HEK293 (cell line): ENCODE data around the gene DNAH8.
A peak's percentile ranks its signal among the peaks of the same experiment; 100 is the strongest.

Source experiments
- BCL6B ChIP-seq: fragments of 450-650 bp; formaldehyde crosslinking; IDR thresholded peaks from 2 replicates; pipeline ENCODE4 v1.5.1; 2017; ENCODE audit warnings: missing biosample characterization, missing genetic modification characterization
- FEZF1 ChIP-seq: fragments of 450-650 bp; formaldehyde crosslinking; IDR thresholded peaks from 2 replicates; pipeline ENCODE4 v1.5.1; 2016; ENCODE audit warnings: missing biosample characterization, missing genetic modification characterization
- GFI1B ChIP-seq: fragments of 450-650 bp; formaldehyde crosslinking; IDR thresholded peaks from 2 replicates; pipeline ENCODE4 v1.5.1; 2016; ENCODE audit warnings: missing biosample characterization, missing genetic modification characterization
- GLIS1 ChIP-seq: fragments of 450-650 bp; formaldehyde crosslinking; IDR thresholded peaks from 2 replicates; pipeline ENCODE4 v1.5.1; 2016; ENCODE audit warnings: missing biosample characterization, missing genetic modification characterization
- KLF8 ChIP-seq: fragments of 450-650 bp; formaldehyde crosslinking; IDR thresholded peaks from 2 replicates; pipeline ENCODE4 v1.5.1; 2016; ENCODE audit warnings: missing biosample characterization, missing genetic modification characterization
- MZF1 ChIP-seq: fragments of 450-650 bp; formaldehyde crosslinking; IDR thresholded peaks from 2 replicates; pipeline ENCODE4 v1.5.1; 2017; ENCODE audit warnings: missing biosample characterization, missing genetic modification characterization, borderline replicate concordance
- OSR2 ChIP-seq: fragments of 450-650 bp; formaldehyde crosslinking; IDR thresholded peaks from 2 replicates; pipeline ENCODE4 v1.5.1; 2016; ENCODE audit warnings: missing biosample characterization, missing genetic modification characterization
- SP7 ChIP-seq: fragments of 450-650 bp; formaldehyde crosslinking; IDR thresholded peaks from 2 replicates; pipeline ENCODE4 v1.5.1; 2016; ENCODE audit warnings: missing biosample characterization, missing genetic modification characterization
- ZBTB44 ChIP-seq: fragments of 450-650 bp; IDR thresholded peaks from 2 replicates; pipeline ENCODE4 v1.5.1; 2018; ENCODE audit warnings: missing biosample characterization, mild to moderate bottlenecking, missing genetic modification characterization
- ZBTB8A ChIP-seq: fragments of 450-650 bp; formaldehyde crosslinking; IDR thresholded peaks from 2 replicates; pipeline ENCODE4 v1.5.1; 2016; ENCODE audit warnings: missing biosample characterization, missing genetic modification characterization
- ZIC2 ChIP-seq: fragments of 450-650 bp; formaldehyde crosslinking; IDR thresholded peaks from 2 replicates; pipeline ENCODE4 v1.5.1; 2016; ENCODE audit warnings: missing biosample characterization, missing genetic modification characterization
- ZNF157 ChIP-seq: fragments of 450-650 bp; formaldehyde crosslinking; IDR thresholded peaks from 2 replicates; pipeline ENCODE4 v1.5.1; 2016; ENCODE audit warnings: missing biosample characterization, missing genetic modification characterization
- ZNF184 ChIP-seq: fragments of 450-650 bp; IDR thresholded peaks from 2 replicates; pipeline ENCODE4 v1.5.1; 2018; ENCODE audit warnings: missing biosample characterization, mild to moderate bottlenecking, missing genetic modification characterization
- ZNF292 ChIP-seq: fragments of 450-650 bp; formaldehyde crosslinking; IDR thresholded peaks from 2 replicates; pipeline ENCODE4 v1.5.1; 2016; ENCODE audit warnings: low read depth, missing biosample characterization, missing genetic modification characterization, borderline replicate concordance
- ZNF311 ChIP-seq: fragments of 450-650 bp; formaldehyde crosslinking; IDR thresholded peaks from 2 replicates; pipeline ENCODE4 v1.5.1; 2017; ENCODE audit warnings: missing biosample characterization, missing genetic modification characterization, borderline replicate concordance
- ZNF366 ChIP-seq: fragments of 450-650 bp; formaldehyde crosslinking; conservative IDR thresholded peaks from 2 replicates; pipeline ENCODE4 v1.5.1; 2016; ENCODE audit warnings: missing biosample characterization, missing genetic modification characterization
- ZNF449 ChIP-seq: fragments of 450-650 bp; formaldehyde crosslinking; IDR thresholded peaks from 2 replicates; pipeline ENCODE4 v1.5.1; 2017; ENCODE audit warnings: missing biosample characterization, mild to moderate bottlenecking, missing genetic modification characterization, moderate library complexity
- ZNF561 ChIP-seq: fragments of 450-650 bp; IDR thresholded peaks from 2 replicates; pipeline ENCODE4 v1.5.1; 2018; ENCODE audit warnings: missing biosample characterization, missing genetic modification characterization, borderline replicate concordance
- ZNF596 ChIP-seq: fragments of 450-650 bp; IDR thresholded peaks from 2 replicates; pipeline ENCODE4 v1.5.0; 2018; ENCODE audit warnings: missing biosample characterization, mild to moderate bottlenecking, missing genetic modification characterization, moderate library complexity
- ZNF624 ChIP-seq: fragments of 450-650 bp; formaldehyde crosslinking; IDR thresholded peaks from 2 replicates; pipeline ENCODE4 v1.5.1; 2017; ENCODE audit warnings: missing biosample characterization, missing genetic modification characterization
- ZNF664 ChIP-seq: fragments of 450-650 bp; formaldehyde crosslinking; IDR thresholded peaks from 2 replicates; pipeline ENCODE4 v1.5.1; 2016; ENCODE audit warnings: missing biosample characterization, missing genetic modification characterization
- ZNF791 ChIP-seq: fragments of 450-650 bp; formaldehyde crosslinking; IDR thresholded peaks from 2 replicates; pipeline ENCODE4 v1.5.1; 2016; ENCODE audit warnings: missing biosample characterization, missing genetic modification characterization
- ZNF843 ChIP-seq: fragments of 450-650 bp; formaldehyde crosslinking; IDR thresholded peaks from 2 replicates; pipeline ENCODE4 v1.5.1; 2016; ENCODE audit warnings: missing biosample characterization, missing genetic modification characterization
- ZXDB ChIP-seq: fragments of 450-650 bp; formaldehyde crosslinking; IDR thresholded peaks from 2 replicates; pipeline ENCODE4 v1.5.1; 2016; ENCODE audit warnings: missing biosample characterization, missing genetic modification characterization
- TF ChIP-seq, protein P1 (sequence below): fragments of 450-650 bp; formaldehyde crosslinking; IDR thresholded peaks from 2 replicates; pipeline ENCODE4 v1.5.1; 2017; ENCODE audit warnings: missing biosample characterization, missing genetic modification characterization
- TF ChIP-seq, protein P2 (sequence below): fragments of 450-650 bp; formaldehyde crosslinking; IDR thresholded peaks from 2 replicates; pipeline ENCODE4 v1.5.1; 2017; ENCODE audit warnings: missing biosample characterization, missing genetic modification characterization
- TF ChIP-seq, protein P3 (sequence below): fragments of 450-650 bp; formaldehyde crosslinking; IDR thresholded peaks from 2 replicates; pipeline ENCODE4 v1.5.1; 2016; ENCODE audit warnings: missing biosample characterization, missing genetic modification characterization, borderline replicate concordance

DNAH8 gene

GRCh38 chr6:39061182-39061581 is 346.1 kb downstream of the DNAH8 start (continued):
- TF ChIP-seq ZNF843: peak; percentile 80
- peak; percentile 79 for TF ChIP-seq GLIS1
- TF ChIP-seq ZNF449 (tag by site-specific recombination): 0 out of 2 replicates have a peak, but pooled peaks have one; percentile 17
- TF ChIP-seq OSR2: peak; percentile 88
- TF ChIP-seq, protein P1, sequence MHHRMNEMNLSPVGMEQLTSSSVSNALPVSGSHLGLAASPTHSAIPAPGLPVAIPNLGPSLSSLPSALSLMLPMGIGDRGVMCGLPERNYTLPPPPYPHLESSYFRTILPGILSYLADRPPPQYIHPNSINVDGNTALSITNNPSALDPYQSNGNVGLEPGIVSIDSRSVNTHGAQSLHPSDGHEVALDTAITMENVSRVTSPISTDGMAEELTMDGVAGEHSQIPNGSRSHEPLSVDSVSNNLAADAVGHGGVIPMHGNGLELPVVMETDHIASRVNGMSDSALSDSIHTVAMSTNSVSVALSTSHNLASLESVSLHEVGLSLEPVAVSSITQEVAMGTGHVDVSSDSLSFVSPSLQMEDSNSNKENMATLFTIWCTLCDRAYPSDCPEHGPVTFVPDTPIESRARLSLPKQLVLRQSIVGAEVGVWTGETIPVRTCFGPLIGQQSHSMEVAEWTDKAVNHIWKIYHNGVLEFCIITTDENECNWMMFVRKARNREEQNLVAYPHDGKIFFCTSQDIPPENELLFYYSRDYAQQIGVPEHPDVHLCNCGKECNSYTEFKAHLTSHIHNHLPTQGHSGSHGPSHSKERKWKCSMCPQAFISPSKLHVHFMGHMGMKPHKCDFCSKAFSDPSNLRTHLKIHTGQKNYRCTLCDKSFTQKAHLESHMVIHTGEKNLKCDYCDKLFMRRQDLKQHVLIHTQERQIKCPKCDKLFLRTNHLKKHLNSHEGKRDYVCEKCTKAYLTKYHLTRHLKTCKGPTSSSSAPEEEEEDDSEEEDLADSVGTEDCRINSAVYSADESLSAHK: peak; percentile 61
- peak; percentile 79 for TF ChIP-seq ZBTB8A (tag by site-specific recombination)
- TF ChIP-seq FEZF1: peak; percentile 92
- no peak for TF ChIP-seq ZXDB
- 0 out of 2 replicates have a peak, but pooled peaks have one; percentile 33 for TF ChIP-seq ZNF366 (tag by site-specific recombination)
- TF ChIP-seq ZNF157 (tag by site-specific recombination): no peak
- peak; percentile 84 for TF ChIP-seq SP7 (tag by site-specific recombination)
- TF ChIP-seq, protein P2, sequence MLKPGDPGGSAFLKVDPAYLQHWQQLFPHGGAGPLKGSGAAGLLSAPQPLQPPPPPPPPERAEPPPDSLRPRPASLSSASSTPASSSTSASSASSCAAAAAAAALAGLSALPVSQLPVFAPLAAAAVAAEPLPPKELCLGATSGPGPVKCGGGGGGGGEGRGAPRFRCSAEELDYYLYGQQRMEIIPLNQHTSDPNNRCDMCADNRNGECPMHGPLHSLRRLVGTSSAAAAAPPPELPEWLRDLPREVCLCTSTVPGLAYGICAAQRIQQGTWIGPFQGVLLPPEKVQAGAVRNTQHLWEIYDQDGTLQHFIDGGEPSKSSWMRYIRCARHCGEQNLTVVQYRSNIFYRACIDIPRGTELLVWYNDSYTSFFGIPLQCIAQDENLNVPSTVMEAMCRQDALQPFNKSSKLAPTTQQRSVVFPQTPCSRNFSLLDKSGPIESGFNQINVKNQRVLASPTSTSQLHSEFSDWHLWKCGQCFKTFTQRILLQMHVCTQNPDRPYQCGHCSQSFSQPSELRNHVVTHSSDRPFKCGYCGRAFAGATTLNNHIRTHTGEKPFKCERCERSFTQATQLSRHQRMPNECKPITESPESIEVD (tag by site-specific recombination): peak; percentile 44; the same call in 1 of the 2 replicates
- no peak for TF ChIP-seq KLF8 (tag by site-specific recombination)
- no peak for TF ChIP-seq ZNF791 (tag by site-specific recombination)
- no peak for TF ChIP-seq ZBTB44 (tag by site-specific recombination)
- TF ChIP-seq BCL6B: 0 out of 2 replicates have a peak, but pooled peaks have one; percentile 9
- 0 out of 2 replicates have a peak, but pooled peaks have one; percentile 53 for TF ChIP-seq ZNF561 (tag by site-specific recombination)
- TF ChIP-seq GFI1B (tag by site-specific recombination): peak; percentile 30; the same call in 1 of the 2 replicates
- TF ChIP-seq MZF1 (tag by site-specific recombination): peak; percentile 55; the same call in 1 of the 2 replicates
- TF ChIP-seq, protein P3, sequence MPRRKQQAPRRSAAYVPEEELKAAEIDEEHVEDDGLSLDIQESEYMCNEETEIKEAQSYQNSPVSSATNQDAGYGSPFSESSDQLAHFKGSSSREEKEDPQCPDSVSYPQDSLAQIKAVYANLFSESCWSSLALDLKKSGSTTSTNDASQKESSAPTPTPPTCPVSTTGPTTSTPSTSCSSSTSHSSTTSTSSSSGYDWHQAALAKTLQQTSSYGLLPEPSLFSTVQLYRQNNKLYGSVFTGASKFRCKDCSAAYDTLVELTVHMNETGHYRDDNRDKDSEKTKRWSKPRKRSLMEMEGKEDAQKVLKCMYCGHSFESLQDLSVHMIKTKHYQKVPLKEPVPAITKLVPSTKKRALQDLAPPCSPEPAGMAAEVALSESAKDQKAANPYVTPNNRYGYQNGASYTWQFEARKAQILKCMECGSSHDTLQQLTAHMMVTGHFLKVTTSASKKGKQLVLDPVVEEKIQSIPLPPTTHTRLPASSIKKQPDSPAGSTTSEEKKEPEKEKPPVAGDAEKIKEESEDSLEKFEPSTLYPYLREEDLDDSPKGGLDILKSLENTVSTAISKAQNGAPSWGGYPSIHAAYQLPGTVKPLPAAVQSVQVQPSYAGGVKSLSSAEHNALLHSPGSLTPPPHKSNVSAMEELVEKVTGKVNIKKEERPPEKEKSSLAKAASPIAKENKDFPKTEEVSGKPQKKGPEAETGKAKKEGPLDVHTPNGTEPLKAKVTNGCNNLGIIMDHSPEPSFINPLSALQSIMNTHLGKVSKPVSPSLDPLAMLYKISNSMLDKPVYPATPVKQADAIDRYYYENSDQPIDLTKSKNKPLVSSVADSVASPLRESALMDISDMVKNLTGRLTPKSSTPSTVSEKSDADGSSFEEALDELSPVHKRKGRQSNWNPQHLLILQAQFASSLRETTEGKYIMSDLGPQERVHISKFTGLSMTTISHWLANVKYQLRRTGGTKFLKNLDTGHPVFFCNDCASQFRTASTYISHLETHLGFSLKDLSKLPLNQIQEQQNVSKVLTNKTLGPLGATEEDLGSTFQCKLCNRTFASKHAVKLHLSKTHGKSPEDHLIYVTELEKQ (tag by site-specific recombination): 0 out of 2 replicates have a peak, but pooled peaks have one; percentile 20
- TF ChIP-seq ZNF624 (tag by site-specific recombination): no peak
- peak; percentile 26 for TF ChIP-seq ZIC2
- TF ChIP-seq ZNF184 (tag by site-specific recombination): no peak
- peak; percentile 87 for TF ChIP-seq ZNF596 (tag by site-specific recombination)
- TF ChIP-seq ZNF292 (tag by site-specific recombination): no peak
- no peak for TF ChIP-seq ZNF664
- TF ChIP-seq ZNF311 (tag by site-specific recombination): no peak
